NCI-H2107 treated with DMSO at 0.1 percent for 48 hours (cell line): Measurements from ENCODE around the gene UNC5B.
A peak's percentile ranks its signal among the peaks of the same experiment; 100 is the strongest.

Experiments used
- DNase-seq: peaks from one replicate; lab custom pipeline; 2025; ENCODE audit not compliant: unreplicated experiment; lab: John Stamatoyannopoulos, UW

UNC5B gene

DNA sequence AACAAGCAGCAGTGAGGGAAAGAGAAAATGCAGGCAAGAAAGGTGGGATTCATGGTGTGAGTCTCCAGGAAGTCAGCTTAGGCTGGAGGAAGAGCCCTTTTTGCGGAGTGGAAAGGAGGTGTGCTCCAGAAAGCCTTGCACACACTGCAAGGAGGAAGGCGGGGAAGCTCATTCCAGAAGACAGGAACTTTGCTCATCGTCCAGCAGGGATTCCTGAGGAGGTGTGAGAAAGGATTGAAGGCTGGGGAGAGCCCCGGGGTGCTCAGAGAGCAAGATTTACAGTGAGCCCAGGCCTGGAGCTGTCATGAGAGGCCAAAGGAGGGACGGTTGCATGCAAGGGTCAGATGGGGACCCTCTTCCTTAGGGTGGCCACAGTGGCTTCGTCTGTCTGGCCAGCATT is 124.3 kb downstream of the UNC5B start:
- no peak for DNase-seq

DNA sequence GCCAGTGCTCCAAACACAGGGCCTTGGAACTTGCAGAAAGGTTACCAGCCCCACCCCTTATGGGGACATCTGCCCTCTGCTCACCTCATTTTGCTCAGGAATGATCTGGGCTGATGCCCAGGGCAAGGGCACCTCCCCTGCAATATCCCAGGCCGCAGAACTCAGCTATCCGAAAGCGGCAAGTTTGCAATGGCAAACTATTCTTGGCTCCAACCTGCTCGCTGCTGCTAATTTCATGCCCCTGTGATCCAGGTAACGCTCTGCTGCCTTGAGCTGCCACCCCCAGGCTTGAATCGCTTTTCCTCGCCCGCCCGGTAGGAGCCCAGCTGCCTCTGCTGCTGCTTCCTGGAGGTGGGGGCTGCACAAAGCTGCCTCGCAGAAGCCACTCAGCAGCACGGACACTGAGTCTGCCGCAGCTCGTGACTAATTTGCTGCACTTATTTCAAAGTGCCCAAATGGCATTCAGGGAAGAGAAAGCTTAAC is 124.9 kb downstream of the UNC5B start:
- DNase-seq: peak; percentile 40

DNA sequence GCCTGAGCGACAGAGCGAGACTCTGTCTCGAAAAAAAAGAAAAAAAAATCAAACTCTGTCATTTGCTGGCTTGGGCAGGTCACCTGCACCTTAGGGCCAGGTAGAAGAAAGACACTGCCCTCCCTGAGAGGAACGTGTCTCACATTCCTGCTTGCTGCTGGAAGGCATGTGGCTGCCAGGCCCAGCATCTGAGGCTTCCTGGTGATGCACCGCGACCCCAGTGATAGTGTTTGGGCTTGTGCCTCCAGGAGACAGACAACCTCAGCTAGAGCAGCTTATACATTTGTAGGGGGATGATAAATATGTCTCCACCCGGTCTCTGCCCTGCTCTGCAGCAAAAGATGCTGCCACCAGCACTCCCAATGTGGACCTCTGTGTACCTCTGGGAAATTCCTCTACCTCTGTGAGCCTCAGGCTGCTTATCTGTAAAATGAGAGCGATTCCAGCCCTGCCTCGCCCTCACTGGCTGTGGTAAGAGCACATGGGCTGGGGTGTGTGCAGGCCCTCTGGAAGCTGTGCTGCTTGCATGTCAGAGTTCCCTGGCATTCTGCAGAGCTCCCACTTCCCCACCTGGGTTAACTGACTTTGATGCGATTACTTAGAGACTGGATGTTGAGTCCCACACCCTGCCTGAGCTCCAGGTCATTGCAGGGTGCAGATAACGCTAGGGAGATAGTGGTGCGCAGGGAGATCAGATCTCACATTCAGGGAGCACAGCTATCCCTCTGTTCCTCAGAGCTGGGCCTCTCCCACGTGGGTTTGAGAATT is 126.5 kb downstream of the UNC5B start:
- DNase-seq: no peak

DNA sequence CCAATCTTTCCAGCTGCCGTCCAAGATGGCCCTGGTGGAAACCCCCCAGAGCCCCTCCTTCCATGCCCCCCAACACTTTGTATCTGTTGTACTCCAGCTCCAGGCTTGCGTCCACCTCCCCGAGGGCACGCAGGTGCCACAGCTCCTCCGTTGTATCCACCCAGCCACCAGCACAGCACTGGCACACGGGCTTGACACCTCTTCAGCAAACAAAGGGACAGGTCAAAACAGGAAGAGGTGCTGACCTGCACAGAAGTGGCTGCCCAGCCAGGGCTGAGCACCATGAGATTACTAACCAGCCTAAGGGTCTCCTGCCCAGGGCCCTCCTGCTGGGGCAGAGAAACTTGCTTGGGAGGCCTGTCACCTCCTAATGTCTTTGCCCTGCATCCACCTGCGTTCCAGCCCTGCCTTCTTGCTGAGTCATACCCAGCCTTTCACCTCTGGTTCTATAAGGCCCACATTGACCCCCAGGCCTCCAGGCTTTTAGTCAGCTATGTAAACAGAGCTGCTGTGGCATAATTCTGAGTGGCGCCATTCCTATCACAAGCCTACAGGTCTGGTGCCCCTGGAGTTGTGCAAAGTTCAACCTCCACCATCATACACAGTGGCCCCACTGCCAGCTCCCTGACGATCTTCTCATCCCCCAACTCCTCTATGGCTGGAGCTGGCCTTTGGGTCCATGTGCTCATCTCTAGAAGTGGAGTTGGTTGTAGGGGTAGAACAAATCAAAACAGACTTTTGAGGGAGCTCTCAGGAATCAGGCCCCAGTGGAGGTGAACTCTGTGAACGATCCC is 127.6 kb downstream of the UNC5B start:
- DNase-seq: no peak

DNA sequence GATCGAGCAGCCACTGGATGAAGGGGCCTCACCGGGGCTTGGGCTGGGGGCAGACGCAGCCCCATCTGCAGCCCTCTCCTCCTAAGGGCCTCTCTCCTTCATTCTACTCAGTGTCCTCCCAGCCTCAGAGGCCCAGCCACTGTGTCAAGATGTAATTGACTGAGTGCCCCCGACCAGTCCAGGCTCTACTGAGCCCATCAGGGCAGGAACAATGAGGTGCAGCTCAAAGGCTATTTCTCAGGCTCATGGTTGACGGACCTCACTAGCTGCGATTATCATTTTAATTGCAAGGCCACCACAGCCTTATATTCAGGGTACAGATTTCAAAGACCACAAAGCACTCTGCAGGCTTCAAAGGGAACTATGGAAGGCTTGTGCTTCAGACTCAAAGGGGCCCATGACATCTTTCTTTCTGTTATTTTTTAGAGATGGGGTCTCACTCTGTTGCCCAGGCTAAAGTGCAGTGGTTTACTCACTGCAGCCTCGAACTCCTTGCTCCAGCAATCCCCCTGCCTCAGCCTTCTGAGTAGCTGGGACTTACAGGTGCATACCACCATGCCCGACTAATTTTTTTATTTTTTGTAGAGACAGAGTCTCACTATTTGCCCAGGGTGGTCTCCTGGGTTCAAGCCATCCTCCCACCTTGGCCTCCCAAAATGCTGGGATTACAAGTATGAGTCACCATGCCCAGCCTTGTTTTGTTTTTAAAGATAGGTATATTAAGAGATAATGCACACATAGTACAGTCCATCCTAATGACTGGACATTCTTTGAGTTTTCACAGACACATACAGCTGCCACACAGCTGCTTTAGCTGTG is 130.4 kb downstream of the UNC5B start:
- no peak for DNase-seq

DNA sequence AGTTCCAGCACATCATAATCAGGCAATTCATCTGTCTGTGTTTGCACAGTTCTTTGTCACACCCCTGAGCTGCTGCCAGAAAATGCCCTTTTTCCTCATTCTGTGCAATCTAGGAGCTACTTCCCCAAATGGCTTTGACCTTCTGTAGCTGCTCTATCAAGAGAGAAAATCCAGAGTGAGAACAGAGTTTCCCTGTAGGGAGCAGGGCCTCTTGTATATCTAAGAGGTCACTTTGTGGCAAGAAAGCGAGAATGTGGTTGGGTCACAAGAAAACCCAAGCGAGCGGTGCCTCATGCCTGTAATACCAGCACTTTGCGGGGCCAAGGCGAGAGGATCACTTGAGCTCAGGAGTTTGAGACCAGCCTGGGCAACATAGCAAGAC is 131.0 kb downstream of the UNC5B start:
- no peak for DNase-seq

DNA sequence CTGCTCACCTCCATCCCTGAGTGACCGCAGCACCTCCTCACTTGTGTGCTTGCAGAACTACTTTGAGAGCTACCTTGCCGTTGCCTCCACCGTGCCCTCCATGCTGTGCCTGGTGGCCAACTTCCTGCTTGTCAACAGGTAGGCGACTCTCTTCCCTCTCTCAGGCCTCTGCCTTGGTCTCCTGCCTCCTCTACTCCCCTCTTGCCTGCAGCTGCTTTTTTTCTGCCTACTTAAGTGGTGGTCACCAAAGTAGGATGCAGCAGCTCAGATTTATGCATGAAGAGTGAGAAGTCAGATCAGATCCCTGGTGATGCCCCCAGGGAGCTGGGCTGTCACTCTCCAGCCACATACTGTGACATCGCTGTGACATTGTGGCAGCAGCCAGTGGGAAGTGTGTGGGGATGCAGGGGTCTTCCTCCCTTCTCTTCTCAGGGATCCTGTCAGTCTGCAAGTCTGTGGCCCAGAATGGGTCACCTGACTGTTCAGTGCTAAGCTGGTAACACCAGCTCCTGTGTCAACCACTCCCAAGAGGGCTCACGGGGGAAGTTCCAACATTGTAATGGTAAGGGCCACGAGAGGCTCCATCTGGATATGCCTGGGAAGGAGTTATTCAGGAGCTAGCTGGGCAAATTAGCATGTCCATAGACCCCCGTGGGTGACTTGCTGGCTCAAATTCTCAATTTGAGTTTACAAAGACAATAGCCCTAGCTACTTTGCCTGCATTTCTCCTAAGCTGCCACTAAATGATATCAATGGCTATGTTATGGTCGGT is 132.0 kb downstream of the UNC5B start:
- DNase-seq: no peak

DNA sequence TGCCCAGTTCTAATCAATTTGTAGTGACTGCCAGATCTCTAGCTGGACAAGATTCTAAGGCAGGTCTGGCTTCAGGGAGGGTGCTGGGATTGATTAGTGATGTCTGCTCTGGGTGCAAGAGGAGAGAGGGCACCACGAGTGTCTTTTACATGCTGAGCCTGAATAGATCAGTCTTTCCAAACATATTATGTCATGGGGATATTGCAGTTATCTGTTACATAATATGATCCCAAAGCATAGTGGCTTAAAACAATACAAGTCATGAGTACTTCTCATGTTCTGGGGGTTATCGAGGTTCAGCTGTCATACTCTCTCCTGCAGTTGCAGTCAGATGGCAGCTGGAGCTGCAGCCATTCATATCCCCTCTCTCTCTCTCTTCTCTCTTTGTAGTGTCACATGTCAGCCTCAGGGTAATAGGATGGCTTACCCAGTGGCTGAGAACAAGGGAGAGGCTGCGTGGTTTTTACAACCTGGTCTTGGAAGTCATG is 132.7 kb downstream of the UNC5B start:
- peak; percentile 85 for DNase-seq

DNA sequence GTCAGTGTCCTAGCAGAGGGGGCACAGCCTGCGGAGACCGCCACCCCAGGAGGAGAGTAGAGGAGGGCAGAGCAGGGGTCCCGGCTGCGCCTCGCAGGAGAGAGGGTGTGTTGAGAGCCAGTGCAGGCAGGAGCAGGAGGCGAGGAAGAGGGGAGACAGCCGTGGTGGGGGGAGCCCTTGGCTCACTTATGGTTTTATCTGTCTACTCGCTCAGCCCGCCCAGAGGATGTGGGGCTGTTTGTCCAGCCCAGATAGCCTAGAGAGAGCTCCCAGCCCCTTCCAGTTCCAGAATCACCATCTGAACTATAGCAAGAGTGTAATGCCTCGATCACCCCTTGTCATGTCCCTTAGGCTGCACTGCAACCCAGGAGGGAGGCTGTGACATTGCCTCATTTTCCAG is 133.3 kb downstream of the UNC5B start:
- DNase-seq: no peak

DNA sequence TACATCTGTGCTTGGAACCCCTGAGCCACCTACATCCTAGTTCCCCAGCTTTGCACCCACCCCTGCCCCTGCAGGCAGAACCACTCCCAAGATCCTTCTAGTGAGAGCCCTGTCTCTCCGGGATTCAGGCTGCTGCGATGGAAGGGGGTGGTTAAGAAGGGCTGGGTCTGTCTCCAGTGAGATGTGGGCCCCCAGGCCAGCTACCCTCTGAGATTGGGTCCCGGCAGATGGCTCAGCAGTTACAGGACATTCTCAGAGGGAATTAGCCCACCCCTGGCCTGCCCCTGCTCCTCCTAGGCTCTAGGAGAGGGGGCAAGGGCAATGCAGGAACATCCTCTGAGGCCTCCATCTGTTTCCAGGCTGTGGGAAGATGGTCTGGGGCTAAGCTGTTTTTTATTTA is 134.4 kb downstream of the UNC5B start:
- DNase-seq: no peak

DNA sequence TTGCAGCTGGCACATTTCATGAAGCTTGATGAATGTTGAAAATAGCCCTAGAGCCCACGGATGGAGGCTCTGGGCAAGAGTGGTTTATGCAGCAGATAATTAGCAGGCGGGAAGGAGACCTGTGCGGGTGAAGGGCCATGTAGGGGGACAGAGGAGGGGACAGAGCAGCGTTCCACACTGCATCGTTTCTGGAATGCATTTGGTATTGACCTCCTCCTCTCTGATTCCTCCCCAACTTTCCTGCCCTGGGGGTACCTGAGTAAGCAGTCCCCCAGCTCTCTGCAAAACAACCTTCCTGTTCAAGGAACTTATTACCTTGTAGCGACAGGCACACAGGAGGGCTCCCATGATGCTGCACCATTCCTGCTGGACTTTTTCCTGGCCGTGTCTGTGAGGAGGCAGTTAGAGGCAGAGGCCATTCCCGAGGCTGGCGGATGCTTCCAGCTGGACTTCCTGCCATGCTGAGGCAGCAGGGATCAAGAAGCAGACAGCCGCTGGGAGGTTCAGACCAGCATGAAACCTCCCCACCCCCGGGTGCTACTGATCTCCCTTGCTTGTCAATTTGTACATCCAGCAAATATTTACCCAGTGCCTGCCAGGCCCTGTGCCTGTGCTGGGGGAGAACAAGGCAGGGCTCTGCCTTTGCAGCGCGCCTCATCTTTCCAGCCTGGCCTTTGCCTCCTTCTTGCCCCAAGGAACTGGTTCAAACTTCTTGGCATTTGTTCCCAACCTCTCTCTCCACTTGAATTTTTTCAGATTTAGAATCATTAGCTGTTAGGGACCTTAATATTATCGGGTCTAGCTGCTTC is 135.4 kb downstream of the UNC5B start:
- DNase-seq: no peak

DNA sequence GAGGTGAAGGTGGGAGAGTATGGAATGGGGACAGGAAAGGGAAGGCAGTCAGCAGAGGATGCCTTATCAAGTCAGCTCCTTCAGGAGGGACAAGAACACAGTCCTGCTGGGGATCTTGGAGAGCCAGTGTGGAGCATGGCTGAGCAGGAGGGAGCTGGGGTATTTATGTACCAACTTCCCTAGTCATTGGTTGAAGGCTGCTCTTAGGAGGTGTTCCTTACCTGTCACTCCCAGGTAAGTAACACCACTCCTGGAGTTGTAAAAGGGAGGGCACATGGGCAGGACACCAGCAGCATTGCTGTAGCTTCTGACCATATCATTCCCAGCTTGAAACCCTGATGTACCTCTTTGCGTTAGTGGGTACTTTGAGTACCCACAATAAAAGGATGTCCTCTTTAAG is 136.5 kb downstream of the UNC5B start:
- DNase-seq: no peak

DNA sequence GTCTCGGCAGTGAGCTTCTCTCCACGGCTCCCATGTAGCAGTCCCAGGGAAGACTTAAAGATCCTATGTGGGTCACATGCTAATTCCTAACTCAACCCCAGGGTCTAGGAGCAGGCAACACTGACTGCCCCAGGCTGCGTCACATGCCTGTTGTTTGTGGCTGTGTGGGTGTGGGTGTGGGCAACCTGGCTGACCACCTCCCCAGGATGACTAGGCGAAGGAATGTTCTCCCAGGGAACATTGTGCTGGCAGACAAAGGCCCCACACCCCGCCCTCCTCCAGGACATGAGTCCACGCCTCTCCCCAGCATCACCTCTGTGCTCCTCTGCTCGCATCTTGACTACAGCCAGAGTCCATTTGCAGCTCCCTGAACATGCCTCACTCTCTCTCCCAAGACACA is 137.0 kb downstream of the UNC5B start:
- no peak for DNase-seq

DNA sequence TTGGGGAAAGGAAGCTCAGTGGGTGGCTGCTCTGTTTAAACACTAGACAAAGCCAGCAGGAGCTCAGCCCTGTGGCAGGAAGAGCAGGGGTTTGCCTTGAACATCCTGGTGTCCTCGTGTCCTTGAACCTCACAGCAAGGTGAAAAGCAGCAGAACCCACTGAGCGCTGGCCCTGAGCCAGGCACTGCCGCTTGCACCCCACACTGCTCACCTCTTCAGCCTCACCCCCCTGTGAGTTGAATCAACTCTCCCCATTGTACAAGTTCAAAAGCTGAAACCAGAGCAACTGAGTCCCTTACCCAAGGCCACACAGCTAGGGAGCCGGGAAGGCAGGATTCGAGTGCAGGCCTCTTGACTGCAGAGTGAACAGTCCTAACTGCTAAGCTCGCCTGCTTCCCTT is 138.7 kb downstream of the UNC5B start:
- no peak for DNase-seq

DNA sequence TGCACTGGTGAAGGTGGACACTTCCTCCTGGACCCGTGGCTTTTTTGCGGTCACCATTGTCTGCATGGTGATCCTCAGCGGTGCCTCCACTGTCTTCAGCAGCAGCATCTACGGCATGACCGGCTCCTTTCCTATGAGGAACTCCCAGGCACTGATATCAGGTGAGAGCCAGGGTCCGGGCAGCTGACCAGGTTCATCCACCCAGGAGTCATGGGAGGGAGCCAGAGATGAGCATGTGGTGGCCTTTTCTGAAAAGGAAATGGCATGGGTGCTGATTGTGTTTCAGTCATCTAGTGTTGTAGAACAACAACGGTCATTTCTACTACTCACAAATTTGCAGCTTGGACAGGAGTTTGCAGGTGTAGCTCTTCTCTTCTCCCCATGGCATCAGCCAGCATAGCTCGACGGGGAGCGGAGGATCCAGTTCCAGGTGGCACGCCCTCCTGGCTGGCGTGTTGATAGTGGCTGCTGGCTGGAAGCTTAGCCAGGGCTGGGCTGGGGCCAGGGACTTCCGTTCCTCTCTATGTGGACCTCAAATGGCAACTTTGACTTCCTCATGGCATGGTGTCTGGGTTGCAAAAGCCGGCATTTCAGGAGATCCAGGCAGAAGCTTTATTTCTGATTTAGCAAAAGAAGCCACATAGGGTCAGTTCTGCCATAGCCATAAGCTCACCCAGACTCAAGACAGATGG is 139.4 kb downstream of the UNC5B start:
- DNase-seq: no peak
